T1000 (cell line): ENCODE measurements around the gene TMEM30B.
A peak's percentile ranks its signal among the peaks of the same experiment; 100 is the strongest.
"Not testable (repeated sequence)": the region's sequence is repeated elsewhere in the genome, so short reads cannot be mapped to it uniquely, and the experiment has no call there.

Source experiments
- DNase-seq: peaks from one replicate; lab custom pipeline; 2025; ENCODE audit warnings: mixed read lengths; lab: John Stamatoyannopoulos, UW

The TMEM30B gene

GRCh38 chr14:61281186-61281947, at the start of gene TMEM30B:
TSS of gene TMEM30B (minus strand) at chr14:61281338. CDS start at chr14:61281147, 191 bp downstream.
- no peak for DNase-seq

GRCh38 chr14:61330511-61330910, 49.4 kb upstream of the TMEM30B start:
- no peak for DNase-seq

GRCh38 chr14:61329478-61330051, 48.4 kb upstream of the TMEM30B start:
- DNase-seq = no peak

GRCh38 chr14:61328626-61329262, 47.6 kb upstream of the TMEM30B start:
- no peak for DNase-seq

- no peak for DNase-seq
Observed at GRCh38 chr14:61326847-61327246, 45.7 kb upstream of the TMEM30B start.

- no peak for DNase-seq
Observed at GRCh38 chr14:61326146-61326545, 45.0 kb upstream of the TMEM30B start.

- DNase-seq = no peak
Observed at GRCh38 chr14:61325166-61325565, 44.0 kb upstream of the TMEM30B start.

- DNase-seq = no peak
Observed at GRCh38 chr14:61323970-61324369, 42.8 kb upstream of the TMEM30B start.

- no peak for DNase-seq
Observed at GRCh38 chr14:61322799-61323290, 41.7 kb upstream of the TMEM30B start.

- DNase-seq = no peak
Observed at GRCh38 chr14:61322011-61322798, 41.1 kb upstream of the TMEM30B start.

GRCh38 chr14:61321385-61322010, 40.4 kb upstream of the TMEM30B start, which contains the start of gene PRKCH:
TSS of gene PRKCH (plus strand) at chr14:61321579. CDS start at chr14:61322102, 523 bp downstream.
- peak; percentile 43 for DNase-seq

GRCh38 chr14:61320806-61321384, 39.8 kb upstream of the TMEM30B start:
- no peak for DNase-seq

- DNase-seq = not testable (repeated sequence)
Observed at GRCh38 chr14:61320170-61320569, 39.0 kb upstream of the TMEM30B start.

- no peak for DNase-seq
Observed at GRCh38 chr14:61319706-61320105, 38.6 kb upstream of the TMEM30B start.

- DNase-seq = no peak
Observed at GRCh38 chr14:61319086-61319485, 37.9 kb upstream of the TMEM30B start.

- no peak for DNase-seq
Observed at GRCh38 chr14:61315313-61315712, 34.2 kb upstream of the TMEM30B start.

GRCh38 chr14:61308701-61309100, 27.6 kb upstream of the TMEM30B start:
- not testable (repeated sequence) for DNase-seq

GRCh38 chr14:61308198-61308597, 27.1 kb upstream of the TMEM30B start:
- no peak for DNase-seq

- no peak for DNase-seq
Observed at GRCh38 chr14:61304688-61305087, 23.6 kb upstream of the TMEM30B start.

- DNase-seq = no peak
Observed at GRCh38 chr14:61300754-61301153, 19.6 kb upstream of the TMEM30B start.

- no peak for DNase-seq
Observed at GRCh38 chr14:61300209-61300608, 19.1 kb upstream of the TMEM30B start.
